Prostate gland (tissue), 2 donors: ENCODE data around the gene TPCN1. TPM values are rescaled to one million over a fixed set of nuclear protein-coding genes. Genes with fewer than 3 reads are reported as not detected.

ENCODE experiments used
- DNase-seq: peaks from one replicate; pipeline ENCODE4 v3.0.0-alpha.2; 2019; ENCODE audit warnings: low spot score
- H3K27ac ChIP-seq, 2 donors: fragments of 200-600 bp; sonication (generic); 2 replicates each; pipeline ENCODE4 v1.5.1; 2017 to 2019
- H3K27me3 ChIP-seq: fragments of 200-600 bp; sonication (generic); replicated peaks from 2 replicates; pipeline ENCODE4 v1.5.1; 2019; ENCODE audit not compliant: insufficient read depth
- H3K36me3 ChIP-seq, 2 donors: fragments of 200-600 bp; sonication (generic); 1 replicate in 1 of 2; 2 replicates in 1 of 2; pipeline versions ENCODE4 v1.5.1 to v1.8.1; 2017 to 2019
- H3K4me1 ChIP-seq: fragments of 200-600 bp; sonication (generic); replicated peaks from 2 replicates; pipeline ENCODE4 v1.5.1; 2019
- H3K4me3 ChIP-seq, 2 donors: fragments of 200-600 bp; sonication (generic); 2 replicates each; pipeline ENCODE4 v1.5.1; 2017 to 2019
- H3K9me3 ChIP-seq: fragments of 200-600 bp; sonication (generic); 2 replicates; pipeline ENCODE4 v1.5.1; 2017
- CTCF ChIP-seq, 4 experiments: fragments of 200-600 bp in 2 of 4; fragments of 450-650 bp in 2 of 4; sonication (generic) in 2 of 4; IDR thresholded peaks; 1 replicate in 3 of 4; 2 replicates in 1 of 4; pipeline ENCODE4 v1.5.1; 2016 to 2019; ENCODE audit warnings: antibody characterized with exemption in 4 of 4, mild to moderate bottlenecking in 2 of 4, moderate library complexity in 2 of 4
- POLR2A ChIP-seq: fragments of 450-650 bp; IDR thresholded peaks from one replicate; pipeline ENCODE4 v1.6.1; 2016; ENCODE audit warnings: antibody characterized with exemption, mild to moderate bottlenecking
- POLR2AphosphoS5 ChIP-seq: sonication (generic); formaldehyde crosslinking; IDR thresholded peaks from one replicate; pipeline ENCODE4 v1.6.1; 2017; ENCODE audit warnings: antibody characterized with exemption
- WGBS: methylation state at CpG from one replicate; pipeline ENCODE4 v1.1.5; 2018; 5-methylcytosine and 5-hydroxymethylcytosine counted together
- intact Hi-C: fragments of 100-400 bp; cut with DNase I; formaldehyde crosslinking; loops from one replicate; pipeline ENCODE4 v1.14.2; 2022
- total RNA-seq, 2 donors: library from RNA; depleted of rRNA; stranded (reverse); fragments of >200 nt; gene quantifications; one replicate each; pipeline ENCODE4 v1.1.0, GENCODE V29; 2016

TPCN1 gene
- total RNA-seq, 2 donors from 2014 or later = 52.6 to 65.3 TPM

- 93% methylated on average over 10 of the region's 10 CpGs for WGBS
- no peak overlapping the region for H3K27ac ChIP-seq
- intact Hi-C loops = no loop called here
- no peaks in the 10 kb centered on the region for H3K27me3 ChIP-seq
- TF ChIP-seq POLR2AphosphoS5 = no peak
- DNase-seq = no peak
- peaks cover 7 to 40% of the 10 kb centered on the region in 2 donors for H3K36me3 ChIP-seq
- no peak overlapping the region for H3K4me3 ChIP-seq
- no peaks in the 10 kb centered on the region for H3K9me3 ChIP-seq
- H3K4me1 ChIP-seq = no peaks in the 10 kb centered on the region
These were observed 71.8 kb downstream of the TPCN1 start for GRCh38 chr12:113293100-113293499.

DNA sequence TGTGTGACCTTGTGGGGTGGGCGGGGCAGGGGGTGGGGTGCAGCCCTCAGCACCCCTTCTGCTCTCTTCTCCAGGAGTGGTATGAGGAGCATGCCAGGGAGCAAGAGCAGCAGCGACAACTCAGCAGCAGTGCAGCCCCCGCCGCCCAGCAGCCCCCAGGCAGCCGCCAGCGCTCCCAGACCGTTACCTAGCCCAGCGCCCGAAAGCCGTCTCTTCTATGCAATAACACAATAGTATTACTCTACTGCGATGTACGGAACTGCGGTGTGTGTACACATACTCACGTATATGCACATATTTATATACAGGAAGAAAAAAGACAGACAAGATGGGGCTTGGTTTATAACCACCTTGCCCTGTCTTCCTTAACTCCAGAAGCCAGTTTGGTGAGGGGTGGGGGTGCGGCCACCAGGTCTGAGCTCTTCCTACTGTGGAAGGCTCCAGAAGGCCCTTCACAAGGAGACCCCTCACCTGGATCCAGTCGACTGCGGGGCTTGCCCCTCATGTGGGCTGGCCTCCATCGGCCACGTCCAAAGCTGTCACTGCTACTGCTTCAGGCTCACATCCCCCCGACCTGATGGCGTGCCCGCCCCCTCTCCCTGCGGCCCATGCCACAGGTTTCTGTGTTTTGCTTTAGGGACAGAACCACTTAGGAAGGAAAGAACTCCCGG lies 74.8 kb downstream of the TPCN1 start:
- H3K27ac ChIP-seq = no peak overlapping the region
- no peak for DNase-seq
- H3K4me1 ChIP-seq = no peaks in the 10 kb centered on the region
- peaks cover 4 to 17% of the 10 kb centered on the region in 2 donors for H3K36me3 ChIP-seq
- 79% methylated on average over 23 of the region's 24 CpGs for WGBS
- H3K27me3 ChIP-seq = no peaks in the 10 kb centered on the region
- TF ChIP-seq CTCF (IDR thresholded peaks at IDR 0.05) = no peak
- no peak for TF ChIP-seq POLR2AphosphoS5
- TF ChIP-seq POLR2A = no peak
- intact Hi-C loops = no loop called here
- H3K9me3 ChIP-seq = no peaks in the 10 kb centered on the region
- no peak overlapping the region for H3K4me3 ChIP-seq

- intact Hi-C loops = no loop called here
- Histone ChIP-seq H3K27me3 (no peaks in the 10 kb centered on the region), H3K9me3 (no peaks in the 10 kb centered on the region), H3K27ac (no peak overlapping the region), H3K4me1 (no peaks in the 10 kb centered on the region), H3K4me3 (no peak overlapping the region), H3K36me3 (peaks cover 0 to 12% of the 10 kb centered on the region in 2 donors)
- WGBS = 87% methylated on average over 23 of the region's 23 CpGs
- TF ChIP-seq POLR2A = no peak
- TF ChIP-seq POLR2AphosphoS5 = no peak
- no peak for TF ChIP-seq CTCF (IDR thresholded peaks at IDR 0.05)
- no peak for DNase-seq
These were observed 75.4 kb downstream of the TPCN1 start for GRCh38 chr12:113296557-113297213.

DNA sequence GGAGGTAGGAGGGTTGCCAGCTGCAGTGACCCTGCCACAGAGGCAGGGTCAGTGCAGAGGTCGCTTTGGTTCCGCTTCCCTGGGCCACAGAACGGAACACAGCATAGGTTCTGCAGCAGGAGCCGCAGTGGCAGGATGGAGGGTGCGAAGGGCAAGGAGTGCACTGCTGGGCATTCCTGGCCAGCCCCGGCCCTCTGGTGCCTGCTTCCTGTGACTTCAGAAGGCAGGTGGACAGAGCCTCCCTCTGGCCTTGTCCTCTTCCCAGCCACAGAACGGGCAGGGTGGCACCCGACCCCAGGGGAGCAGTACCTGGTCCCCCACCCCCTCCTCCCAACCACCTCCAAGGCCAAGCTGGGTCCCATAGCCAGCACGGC lies 75.9 kb downstream of the TPCN1 start:
- DNase-seq = no peak
- Histone ChIP-seq H3K27ac (no peak overlapping the region), H3K4me1 (no peaks in the 10 kb centered on the region), H3K27me3 (no peaks in the 10 kb centered on the region), H3K36me3 (peaks cover 0 to 12% of the 10 kb centered on the region in 2 donors), H3K4me3 (no peak overlapping the region), H3K9me3 (no peaks in the 10 kb centered on the region)
- TF ChIP-seq CTCF (IDR thresholded peaks at IDR 0.05) (no peak), POLR2A (no peak), POLR2AphosphoS5 (no peak)
- intact Hi-C loops = no loop called here
- WGBS = 86% methylated on average over 6 of the region's 9 CpGs

DNA sequence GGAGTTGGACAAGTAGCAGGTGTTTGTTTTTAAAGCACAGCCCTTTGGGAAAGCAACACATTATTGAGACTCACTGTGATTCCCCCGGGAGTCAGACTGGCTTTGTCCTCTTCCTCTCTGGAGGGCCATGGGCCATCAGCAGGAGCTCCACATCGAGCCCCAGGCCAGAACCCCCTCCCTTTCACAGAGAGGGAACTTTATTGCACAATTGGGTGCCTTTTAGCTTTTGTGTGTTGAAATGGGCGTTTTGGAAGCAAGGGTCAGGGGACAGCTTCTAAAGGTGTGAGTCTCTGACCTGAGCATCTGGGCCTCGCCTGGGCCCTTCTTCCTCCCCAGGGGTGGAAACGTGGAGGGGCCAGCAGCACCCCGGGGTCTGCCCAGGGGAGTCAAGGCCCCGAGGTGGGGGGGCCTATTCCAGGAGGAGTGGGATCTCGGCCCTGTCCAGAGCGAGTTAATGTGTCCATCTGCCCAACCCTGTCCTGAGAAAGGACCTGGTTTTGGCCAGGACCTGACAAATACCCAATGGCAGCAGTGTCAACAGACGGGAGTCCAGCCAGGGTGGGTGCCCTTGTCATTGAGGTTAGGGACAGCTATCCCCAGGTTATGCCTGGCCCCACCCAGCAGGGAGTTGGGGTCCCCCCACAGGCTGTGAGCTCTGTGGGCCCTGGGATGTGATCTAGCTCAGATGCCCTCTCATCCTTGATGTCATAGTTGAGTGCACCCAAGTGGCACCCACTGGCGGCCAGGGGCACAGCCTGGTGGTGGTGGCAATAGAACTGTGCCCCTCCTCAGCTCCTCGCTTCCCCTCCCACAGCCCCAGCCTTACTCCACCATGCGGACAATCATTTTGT lies 76.6 kb downstream of the TPCN1 start:
- no peak for DNase-seq
- intact Hi-C loops = no loop called here
- Histone ChIP-seq H3K4me3 (no peak overlapping the region), H3K27me3 (no peaks in the 10 kb centered on the region), H3K4me1 (no peaks in the 10 kb centered on the region), H3K36me3 (peaks cover 0 to 12% of the 10 kb centered on the region in 2 donors), H3K9me3 (no peaks in the 10 kb centered on the region), H3K27ac (no peak overlapping the region)
- 77% methylated on average over 13 of the region's 13 CpGs for WGBS
- TF ChIP-seq POLR2A (no peak), CTCF (IDR thresholded peaks at IDR 0.05) (no peak), POLR2AphosphoS5 (no peak)
